K562 (cell line): ENCODE results near the gene WNK2. TPM values are rescaled to one million over a fixed set of nuclear protein-coding genes. Genes with fewer than 3 reads are reported as not detected.

Source experiments
- ATAC-seq: fragments of 200-7000 bp; cut with Tn5 transposase; 3 replicates; pipeline ENCODE4 v1.9.1; 2020; ENCODE audit warnings: moderate library complexity
- BruUV-seq: library from RNA; stranded (reverse); fragments of 400-500 nt; replicated peaks from 2 replicates; lab custom pipeline; 2021; lab: Mats Ljungman, UMichigan
- CTCF ChIA-PET: fragments of 300-600 bp; formaldehyde crosslinking; extraction: SDS; loops from one replicate; lab custom pipeline; 2021; ENCODE audit warnings: low intra/inter-chr PET ratio; lab: Yijun Ruan, JAX
- POLR2A ChIA-PET: fragments of 300-600, 350-650 bp; sonication (Branson Sonifier 250); formaldehyde crosslinking; extraction: SDS; loops from one replicate; lab custom pipeline; 2021; ENCODE audit warnings: antibody characterized with exemption, inconsistent platforms; lab: Yijun Ruan, JAX
- DNase-seq, 4 experiments: peaks; one replicate each; pipeline versions ENCODE4 v3.0.0 to v3.0.0-alpha.2; 2011 to 2018; ENCODE audit warnings: low spot score in 3 of 4, mixed read lengths in 3 of 4; ENCODE audit errors: extremely low read depth in 1 of 4
- FAIRE-seq: peaks from 2 replicates; lab custom pipeline; 2011; peaks lifted over from hg19 to GRCh38; lab: Jason Lieb, UNC
- H2AFZ ChIP-seq: 2 replicates; pipeline ENCODE4 v1.6.0; 2011; ENCODE audit warnings: low read depth, low read length, control low read depth, inconsistent platforms
- H3K27ac ChIP-seq: fragments of 200-600 bp; 3 replicates; pipeline ENCODE4 v1.8.0; 2011; ENCODE audit warnings: low read depth, mild to moderate bottlenecking, control low read depth, inconsistent platforms, low read length, moderate library complexity, mixed read lengths; ENCODE audit errors: extremely low read depth
- H3K27me3 ChIP-seq, 2 experiments: fragments of 300-600 bp in 1 of 2; 2 replicates in 1 of 2; 3 replicates in 1 of 2; pipeline versions ENCODE4 v1.6.0 to v1.8.0; 2011; ENCODE audit warnings: inconsistent platforms in 2 of 2, low read length in 2 of 2, mild to moderate bottlenecking in 1 of 2, mixed read lengths in 1 of 2, moderate library complexity in 1 of 2; ENCODE audit not compliant: control insufficient read depth in 2 of 2, insufficient read depth in 2 of 2
- H3K36me3 ChIP-seq: fragments of 300-600 bp; 3 replicates; pipeline ENCODE4 v1.8.0; 2011; ENCODE audit warnings: mild to moderate bottlenecking, low read length, inconsistent platforms; ENCODE audit not compliant: control insufficient read depth, insufficient read depth
- H3K4me1 ChIP-seq, 2 experiments: fragments of 200-600 bp in 1 of 2; replicated peaks in 1 of 2; 2 replicates in 1 of 2; 3 replicates in 1 of 2; pipeline versions ENCODE4 v1.5.1 to v1.8.0; 2011; ENCODE audit warnings: inconsistent platforms in 2 of 2, low read length in 2 of 2, mild to moderate bottlenecking in 1 of 2, mixed read lengths in 1 of 2, moderate library complexity in 1 of 2; ENCODE audit not compliant: control insufficient read depth in 2 of 2, insufficient read depth in 2 of 2
- H3K4me2 ChIP-seq: 2 replicates; pipeline ENCODE4 v1.6.1; 2011; ENCODE audit warnings: low read length, control low read depth, inconsistent platforms, mixed read lengths; ENCODE audit not compliant: insufficient read depth
- H3K4me3 ChIP-seq: fragments of 200-600 bp; sonication (generic), shearing (Covaris generic); 2 replicates; pipeline ENCODE4 v1.5.1; 2016; ENCODE audit warnings: control low read depth, inconsistent platforms
- H3K79me2 ChIP-seq: fragments of 200-600 bp; 3 replicates; pipeline ENCODE4 v1.8.0; 2011; ENCODE audit warnings: low read length, inconsistent platforms; ENCODE audit not compliant: control insufficient read depth, insufficient read depth
- H3K9ac ChIP-seq, 2 experiments: 2 replicates each; pipeline versions ENCODE4 v1.6.0 to v1.6.1; 2011; ENCODE audit warnings: low read depth in 2 of 2, low read length in 2 of 2, control low read depth in 1 of 2, inconsistent platforms in 1 of 2, mild to moderate bottlenecking in 1 of 2, mixed read lengths in 1 of 2; ENCODE audit not compliant: insufficient read depth in 1 of 2
- H3K9me1 ChIP-seq: one replicate; pipeline ENCODE4 v1.6.0; 2011; ENCODE audit warnings: inconsistent platforms, mild to moderate bottlenecking, low read length, moderate library complexity; ENCODE audit not compliant: control insufficient read depth, insufficient read depth
- H3K9me3 ChIP-seq: replicated peaks from 2 replicates; pipeline ENCODE4 v1.5.1; 2011; ENCODE audit warnings: low read depth, low read length, inconsistent platforms; ENCODE audit not compliant: control insufficient read depth, insufficient read depth
- H4K20me1 ChIP-seq: replicated peaks from 2 replicates; pipeline ENCODE4 v1.6.1; 2011; ENCODE audit warnings: low read length, inconsistent platforms, mixed read lengths; ENCODE audit not compliant: control insufficient read depth, insufficient read depth
- ETV1 ChIP-seq: fragments of 450-650 bp; conservative IDR thresholded peaks from 2 replicates; pipeline ENCODE4 v1.6.1; 2016; ENCODE audit warnings: missing genetic modification characterization, control low read depth, low read depth, missing compliant biosample characterization
- FOSL1 ChIP-seq: fragments of 200-800 bp; sonication (Bioruptor generic); conservative IDR thresholded peaks from 2 replicates; pipeline ENCODE4 v1.6.1; 2016; ENCODE audit warnings: missing genetic modification characterization, missing compliant biosample characterization
- FOXM1 ChIP-seq, 2 experiments: fragments of 450-650 bp in 1 of 2; sonication (generic) in 1 of 2; formaldehyde crosslinking in 1 of 2; IDR thresholded peaks; 2 replicates each; pipeline versions ENCODE4 v1.6.1 to v1.9.0; 2017 to 2022; ENCODE audit warnings: low read depth in 2 of 2, mild to moderate bottlenecking in 2 of 2, missing genetic modification reagents in 1 of 2, moderate library complexity in 1 of 2
- FOXP1 ChIP-seq: sonication (generic); formaldehyde crosslinking; IDR thresholded peaks from 2 replicates; pipeline ENCODE4 v1.8.0; 2022; ENCODE audit warnings: mild to moderate bottlenecking, missing genetic modification reagents
- GATAD2B ChIP-seq: fragments of 450-650 bp; IDR thresholded peaks from 2 replicates; pipeline ENCODE4 v1.6.1; 2017; ENCODE audit warnings: mild to moderate bottlenecking, borderline replicate concordance
- SOX6 ChIP-seq: fragments of 450-650 bp; IDR thresholded peaks from 2 replicates; pipeline ENCODE4 v1.6.1; 2014; ENCODE audit warnings: mild to moderate bottlenecking
- TAL1 ChIP-seq: fragments of 450-650 bp; IDR thresholded peaks from 2 replicates; pipeline ENCODE4 v1.6.1; 2016; ENCODE audit warnings: mild to moderate bottlenecking
- ZNF280B ChIP-seq: fragments of 250-450 bp; sonication (Bioruptor Pico); IDR thresholded peaks from 2 replicates; pipeline ENCODE4 v1.5.1; 2021; ENCODE audit warnings: mild to moderate bottlenecking
- WGBS: fragments of 100-300 bp; shearing (Covaris generic); methylation state at CpG from one replicate; pipeline ENCODE4 v1.1.6; 2016; ENCODE audit warnings: low coverage, mixed read lengths; ENCODE audit not compliant: insufficient coverage; ENCODE audit errors: missing lambda C conversion rate; 5-methylcytosine and 5-hydroxymethylcytosine counted together
- in situ Hi-C: fragments of 300-500 bp; cut with MboI; formaldehyde crosslinking; loops from 4 replicates; pipeline ENCODE4 v1.15.0; 2018; ENCODE audit warnings: inconsistent platforms, mixed read lengths
- intact Hi-C: fragments of 100-400 bp; cut with micrococcal nuclease; formaldehyde crosslinking; loops from 2 replicates; pipeline ENCODE4 v1.14.2; 2022
- polyA plus RNA-seq, 8 experiments: library from polyadenylated mRNA; depleted of rRNA in 4 of 8; stranded (reverse) in 5 of 8; unstranded in 3 of 8; fragments of >200 nt; fragmentation: Nextera tagmentation in 2 of 8; fragmentation: Illumina TruSeq in 1 of 8; extraction: Ambion mirVana in 2 of 8; extraction: Trizol in 1 of 8; gene quantifications; 2 replicates each; pipeline versions ENCODE4 v1.2.1 to v1.2.3, GENCODE V29; 2011 to 2014; ENCODE audit warnings: inconsistent platforms in 1 of 8, missing spikeins in 1 of 8
- total RNA-seq, 7 experiments: library from RNA; depleted of rRNA in 6 of 7; stranded (reverse); fragments of >200 nt in 6 of 7; fragmentation: Illumina TruSeq in 2 of 7; extraction: Trizol in 2 of 7; gene quantifications; 2 replicates each; pipeline versions ENCODE4 v1.2.1 to v1.2.3, GENCODE V29; 2011 to 2021; ENCODE audit warnings: low replicate concordance in 1 of 7

WNK2 gene
- total and polyA plus RNA-seq, 9 of the 15 experiments (the other 6 are each of a cell fraction or from before 2014, with no cell fraction given), result 0.36 to 3.3 (median 0.64) TPM; not detected in 2

GRCh38 chr9:93264338-93265125 lies 80.6 kb downstream of the WNK2 start:
- no peak overlapping the region for H3K27ac ChIP-seq
- ChIA-PET CTCF (interaction anchor here (0.6 kb wide), 1 partner anchor 1194 kb away, joined by 3 read pairs; no protein-coding TSS in a partner anchor), POLR2A (interaction anchor here (0.6 kb wide), 2 partner anchors 133 to 151 kb away, joined by 3 to 4 read pairs; no protein-coding TSS in a partner anchor)
- H2AFZ ChIP-seq, result no peak overlapping the region
- FAIRE-seq (no peak), ATAC-seq (no peak)
- in situ Hi-C loops (no loop called here), intact Hi-C loops (no loop called here)
- peaks cover 0 to 9% of the 10 kb centered on the region in 2 experiments; a peak in 1 of 5 replicates for H3K4me1 ChIP-seq
- H3K36me3 ChIP-seq, result no peaks in the 10 kb centered on the region
- no peak overlapping the region for H3K9ac ChIP-seq
- no peak overlapping the region for H3K4me2 ChIP-seq
- TF ChIP-seq FOXM1 (IDR thresholded peaks at IDR 0.05; ENCODE audit: low read depth) (no peak), FOXM1 (CRISPR knock-in tag; IDR thresholded peaks at IDR 0.05; ENCODE audit: low read depth) (no peak), SOX6 (no peak), ETV1 (tag) (no peak), TAL1 (no peak), FOSL1 (tag) (no peak), ZNF280B (CRISPR knock-in tag) (no peak), FOXP1 (CRISPR knock-in tag) (no peak), GATAD2B (no peak)
- TF ChIP-seq, all 486 proteins: peak for 0
- peaks cover 2% of the 10 kb centered on the region for H3K9me1 ChIP-seq
- no peak overlapping the region for H3K4me3 ChIP-seq
- H4K20me1 ChIP-seq, result peaks cover 18% of the 10 kb centered on the region
- H3K27me3 ChIP-seq, result peaks cover 21 to 85% of the 10 kb centered on the region in 2 experiments
- no peaks in the 10 kb centered on the region for H3K79me2 ChIP-seq
- H3K9me3 ChIP-seq, result no peaks in the 10 kb centered on the region
- 11% methylated on average over 14 of the region's 14 CpGs for WGBS
- peak in 1 of 4 experiments; percentile 3 for DNase-seq
- no TSS peak for BruUV-seq
